Pancreas (tissue), 10 donors: Measurements from ENCODE around the gene TOMM20. TPM values are rescaled to one million over a fixed set of nuclear protein-coding genes. Genes with fewer than 3 reads are reported as not detected.
"Not testable (repeated sequence)": the region's sequence is repeated elsewhere in the genome, so short reads cannot be mapped to it uniquely, and the experiment has no call there.

Experiments used
- ATAC-seq, 4 donors: fragments of 200-7000 bp; cut with Tn5 transposase; one replicate each; pipeline versions ENCODE4 v1.8.0 to v1.9.1; 2020; ENCODE audit warnings: mild to moderate bottlenecking in 4 of 4, moderate library complexity in 4 of 4
- DNase-seq, 6 donors: peaks; one replicate each; pipeline ENCODE4 v3.0.0-alpha.2; 2020
- FAIRE-seq: peaks from 2 replicates; lab custom pipeline; 2012; peaks lifted over from hg19 to GRCh38; lab: Jason Lieb, UNC
- H3K27ac ChIP-seq, 4 donors: fragments of 200-600 bp; sonication (generic); 1 replicate in 3 of 4; 2 replicates in 1 of 4; pipeline versions ENCODE4 v1.5.0 to v1.8.0; 2020
- H3K27me3 ChIP-seq, 4 donors: fragments of 200-600 bp; one replicate each; pipeline ENCODE4 v1.8.0; 2021
- H3K36me3 ChIP-seq, 3 donors: fragments of 200-600 bp; sonication (generic) in 1 of 3; one replicate each; pipeline versions ENCODE4 v1.5.0 to v1.8.0; 2020 to 2021
- H3K4me1 ChIP-seq, 3 donors: fragments of 200-600 bp; one replicate each; pipeline ENCODE4 v1.8.0; 2021
- H3K4me3 ChIP-seq, 4 donors: fragments of 200-600 bp; sonication (generic) in 2 of 4; one replicate each; pipeline versions ENCODE4 v1.5.0 to v1.8.0; 2020 to 2021
- H3K9me3 ChIP-seq, 4 donors: fragments of 200-600 bp; one replicate each; pipeline ENCODE4 v1.8.0; 2021
- CTCF ChIP-seq, 4 donors: fragments of 200-600 bp; sonication (generic) in 3 of 4; IDR thresholded peaks; one replicate each; pipeline versions ENCODE4 v1.5.0 to v1.8.0; 2021; ENCODE audit warnings: antibody characterized with exemption in 4 of 4
- WGBS, 2 donors: extraction: QIAGEN DNeasy Blood & Tissue Kit; methylation state at CpG; one replicate each; pipeline ENCODE4 v1.1.7; 2013; 5-methylcytosine and 5-hydroxymethylcytosine counted together
- intact Hi-C, 3 donors: fragments of 100-400 bp; cut with DNase I; formaldehyde crosslinking; loops; one replicate each; pipeline versions ENCODE4 v1.11.1 to v1.14.2; 2022
- polyA plus RNA-seq, 2 donors: library from polyadenylated mRNA; stranded (reverse); fragments of 200-250 nt; gene quantifications; one replicate each; pipeline ENCODE4 v1.2.3, GENCODE V29; 2013
- total RNA-seq, 6 donors: library from RNA; stranded (reverse); fragmentation: NEBNext Ultra II Directional in 4 of 6; extraction: Animal tissue kit (Norgen Biotek cat#: 25700) in 4 of 6; gene quantifications; one replicate each; pipeline versions ENCODE4 v1.2.1 to v1.2.4, GENCODE V29; 2021 to 2023
- donor health status: healthy with polysubstance abuse.
- donor health status: DM: no; HTN: no; CAD: no; lungs with moderate emphysema.
- donor health status: DM: no; HTN: no; CAD: no.
- donor health status: control.
- donor health status: control.
- donor health status: Bipolar disorder and iron deficiency.
- donor health status: DM: yes; HTN: yes; CAD: no.
- donor health status: DM: no; HTN: no; CAD: no.
- donor health status: DM: no; HTN: no; CAD: no.
- donor health status: DM: yes; HTN: yes; CAD: no.

Gene TOMM20
- total and polyA plus RNA-seq, 8 donors = 37.7 to 106 (median 79.4) TPM

DNA sequence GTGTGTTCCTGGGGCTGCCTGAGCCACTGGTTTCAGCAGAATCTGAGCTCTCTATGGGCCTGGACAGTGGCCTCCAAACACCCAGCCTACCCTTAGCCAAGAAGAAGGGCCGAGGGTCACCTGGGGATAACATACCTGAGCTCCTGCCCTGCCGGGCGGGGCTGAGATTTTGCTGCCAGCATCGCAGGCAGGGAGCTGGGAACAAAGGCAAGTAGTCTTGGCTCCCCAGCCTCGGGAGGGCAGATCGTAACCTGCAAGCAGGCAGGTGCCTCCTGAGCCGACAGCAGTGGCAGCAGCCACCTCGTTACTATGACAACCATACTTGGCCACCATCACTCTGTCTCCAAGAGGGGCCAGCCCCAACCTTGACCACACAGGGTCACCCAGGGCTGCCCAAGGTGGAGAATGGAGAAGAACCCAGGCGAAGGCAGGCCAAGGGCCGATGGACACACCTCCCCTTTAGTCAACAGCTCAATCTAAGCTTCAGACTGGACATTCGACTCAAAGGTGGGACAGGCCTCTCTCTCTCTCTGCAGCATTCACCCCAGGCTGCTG is 54.6 kb downstream of the TOMM20 start:
- DNase-seq (peak in 5 of 6 donors; percentile 76 to 86 (median 80)), FAIRE-seq (no peak), ATAC-seq (peak; percentile 31 to 55 (median 42))
- Histone ChIP-seq H3K27me3 (no peaks in the 10 kb centered on the region), H3K27ac (peak overlapping the region; percentile 90 to 98 (median 96)), H3K4me3 (no peak overlapping the region), H3K4me1 (peaks cover 38 to 70% (median 62%) of the 10 kb centered on the region in 3 donors), H3K9me3 (no peaks in the 10 kb centered on the region), H3K36me3 (no peaks in the 10 kb centered on the region)
- 14% methylated on average over 11 of the region's 11 CpGs for WGBS, 2 donors
- no peak for TF ChIP-seq CTCF (IDR thresholded peaks at IDR 0.05)
- intact Hi-C loops = loop anchor here in 1 of 3 donors (10.0 kb wide), 1 partner anchor 469 kb away; no protein-coding TSS in a partner anchor

- no peaks in the 10 kb centered on the region for H3K9me3 ChIP-seq
- peaks cover 38 to 72% (median 61%) of the 10 kb centered on the region in 3 donors for H3K4me1 ChIP-seq
- H3K36me3 ChIP-seq = no peaks in the 10 kb centered on the region
- peak overlapping the region; percentile 90 to 98 (median 96) for H3K27ac ChIP-seq
- no peak overlapping the region for H3K4me3 ChIP-seq
- ATAC-seq (peak; percentile 73 to 81 (median 74)), DNase-seq (peak; percentile 87 to 97 (median 93)), FAIRE-seq (no peak)
- TF ChIP-seq CTCF (IDR thresholded peaks at IDR 0.05) = no peak
- intact Hi-C loops = loop anchor here in 1 of 3 donors (10.0 kb wide), 1 partner anchor 469 kb away; no protein-coding TSS in a partner anchor
- no peaks in the 10 kb centered on the region for H3K27me3 ChIP-seq
- 16 to 18% methylated on average over 20 of the region's 20 CpGs for WGBS, 2 donors
Observed at GRCh38 chr1:235073331-235073967, 55.2 kb downstream of the TOMM20 start.

DNA sequence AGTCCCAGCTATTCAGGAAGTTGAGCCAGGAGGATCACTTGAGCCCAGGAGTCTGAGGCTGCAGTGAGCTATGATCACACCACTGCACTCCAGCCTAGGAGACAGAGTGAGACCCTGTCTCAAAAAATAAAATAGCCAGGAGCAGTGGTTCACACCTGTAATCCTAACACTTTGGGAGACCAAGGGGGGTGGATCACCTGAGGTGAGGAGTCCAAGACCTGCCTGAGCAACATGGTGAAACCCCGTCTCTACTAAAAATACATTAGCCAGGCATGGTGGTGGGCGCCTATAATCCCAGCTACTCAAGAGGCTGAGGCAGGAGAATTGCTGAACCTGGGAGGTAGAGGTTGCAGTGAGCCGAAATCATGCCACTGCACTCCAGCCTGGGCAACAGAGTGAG is 56.1 kb downstream of the TOMM20 start:
- H3K27ac ChIP-seq = peak overlapping the region; percentile 90 to 98 (median 96)

GRCh38 chr1:235072096-235072495 is 56.5 kb downstream of the TOMM20 start:
- no peak for FAIRE-seq
- intact Hi-C loops = loop anchor here in 1 of 3 donors (10.0 kb wide), 1 partner anchor 467 kb away; no protein-coding TSS in a partner anchor
- no peak for ATAC-seq

More for the DNA sequence above, 56.1 kb downstream of the TOMM20 start:
- not testable (repeated sequence) for H3K4me3 ChIP-seq, H3K27me3 ChIP-seq, FAIRE-seq, H3K36me3 ChIP-seq, ATAC-seq, H3K9me3 ChIP-seq, DNase-seq
- intact Hi-C loops = loop anchor here in 1 of 3 donors (10.0 kb wide), 1 partner anchor 468 kb away; no protein-coding TSS in a partner anchor
- H3K4me1 ChIP-seq = peaks cover 45 to 73% (median 61%) of the 10 kb centered on the region in 3 donors
- WGBS, 2 donors = 94 to 100% methylated on average over 3 of the region's 3 CpGs

More at GRCh38 chr1:235072096-235072495, 56.5 kb downstream of the TOMM20 start:
- peak overlapping the region; percentile 90 to 98 (median 96) for H3K27ac ChIP-seq
- no peak for TF ChIP-seq CTCF (IDR thresholded peaks at IDR 0.05)
- H3K27me3 ChIP-seq = no peaks in the 10 kb centered on the region
- H3K9me3 ChIP-seq = no peaks in the 10 kb centered on the region
- DNase-seq = no peak
- WGBS, 2 donors = 93 to 96% methylated on average over 6 of the region's 6 CpGs
- H3K4me1 ChIP-seq = peaks cover 45 to 73% (median 64%) of the 10 kb centered on the region in 3 donors
- no peaks in the 10 kb centered on the region for H3K36me3 ChIP-seq
- no peak overlapping the region for H3K4me3 ChIP-seq
